Epithelial cell of esophagus (primary cell): Measurements from ENCODE around the gene VRK3.

Source experiments
- DNase-seq: peaks from one replicate; pipeline ENCODE4 v3.0.0; 2010; ENCODE audit warnings: low read depth
- H3K4me3 ChIP-seq: 2 replicates; pipeline ENCODE4 v1.5.1; 2011; ENCODE audit warnings: mild to moderate bottlenecking, low read length, control low read depth
- TF ChIP-seq, protein P1 (sequence below): IDR thresholded peaks from 2 replicates; pipeline ENCODE4 v1.5.1; 2011; ENCODE audit warnings: low read depth, mild to moderate bottlenecking, low read length, control low read depth, inconsistent platforms; ENCODE audit not compliant: insufficient read depth; ENCODE audit errors: missing control alignments

The VRK3 gene

DNA sequence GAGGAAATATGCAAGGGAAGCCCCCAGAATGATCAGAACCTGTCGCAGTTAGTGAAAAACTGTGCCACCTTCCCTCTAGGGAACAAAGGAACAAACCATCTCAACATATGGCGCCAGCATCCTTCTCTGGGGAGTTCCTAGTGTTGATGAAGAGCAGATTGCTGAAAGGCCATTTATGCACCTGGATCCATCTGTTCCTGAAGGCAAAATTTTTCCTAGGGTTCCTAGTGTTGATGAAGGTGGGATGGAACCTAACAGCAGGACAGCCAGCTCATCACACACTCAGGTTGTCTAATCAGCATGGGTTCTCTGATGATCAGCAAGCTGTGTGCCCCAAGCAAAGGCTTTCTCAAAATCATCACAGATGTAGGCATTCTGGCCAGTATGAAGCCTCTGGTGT is 33.3 kb upstream of the VRK3 start:
- no peak overlapping the region for H3K4me3 ChIP-seq
- no peak for DNase-seq
- TF ChIP-seq, protein P1, sequence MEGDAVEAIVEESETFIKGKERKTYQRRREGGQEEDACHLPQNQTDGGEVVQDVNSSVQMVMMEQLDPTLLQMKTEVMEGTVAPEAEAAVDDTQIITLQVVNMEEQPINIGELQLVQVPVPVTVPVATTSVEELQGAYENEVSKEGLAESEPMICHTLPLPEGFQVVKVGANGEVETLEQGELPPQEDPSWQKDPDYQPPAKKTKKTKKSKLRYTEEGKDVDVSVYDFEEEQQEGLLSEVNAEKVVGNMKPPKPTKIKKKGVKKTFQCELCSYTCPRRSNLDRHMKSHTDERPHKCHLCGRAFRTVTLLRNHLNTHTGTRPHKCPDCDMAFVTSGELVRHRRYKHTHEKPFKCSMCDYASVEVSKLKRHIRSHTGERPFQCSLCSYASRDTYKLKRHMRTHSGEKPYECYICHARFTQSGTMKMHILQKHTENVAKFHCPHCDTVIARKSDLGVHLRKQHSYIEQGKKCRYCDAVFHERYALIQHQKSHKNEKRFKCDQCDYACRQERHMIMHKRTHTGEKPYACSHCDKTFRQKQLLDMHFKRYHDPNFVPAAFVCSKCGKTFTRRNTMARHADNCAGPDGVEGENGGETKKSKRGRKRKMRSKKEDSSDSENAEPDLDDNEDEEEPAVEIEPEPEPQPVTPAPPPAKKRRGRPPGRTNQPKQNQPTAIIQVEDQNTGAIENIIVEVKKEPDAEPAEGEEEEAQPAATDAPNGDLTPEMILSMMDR: no peak

DNA sequence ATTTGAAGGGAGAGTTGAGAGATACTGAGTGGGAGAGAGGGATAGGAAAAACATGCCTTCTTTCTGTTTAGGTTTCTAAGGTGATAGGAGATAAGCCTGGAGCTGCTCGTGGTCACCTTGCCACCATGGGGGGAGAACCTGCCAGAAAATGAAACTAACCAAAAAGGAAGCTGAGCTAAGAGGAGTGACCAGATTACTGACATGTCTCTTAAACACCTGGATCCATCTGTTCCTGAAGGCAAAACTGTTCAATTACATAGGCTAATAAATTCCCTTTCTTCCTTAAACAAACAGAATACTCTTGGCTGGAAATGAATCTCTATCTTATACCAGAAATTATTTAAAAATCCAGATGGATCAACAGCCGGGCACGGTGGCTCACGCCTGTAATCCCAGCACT is 27.9 kb upstream of the VRK3 start:
- H3K4me3 ChIP-seq: no peak overlapping the region
- DNase-seq: no peak
- TF ChIP-seq, protein P1: no peak

DNA sequence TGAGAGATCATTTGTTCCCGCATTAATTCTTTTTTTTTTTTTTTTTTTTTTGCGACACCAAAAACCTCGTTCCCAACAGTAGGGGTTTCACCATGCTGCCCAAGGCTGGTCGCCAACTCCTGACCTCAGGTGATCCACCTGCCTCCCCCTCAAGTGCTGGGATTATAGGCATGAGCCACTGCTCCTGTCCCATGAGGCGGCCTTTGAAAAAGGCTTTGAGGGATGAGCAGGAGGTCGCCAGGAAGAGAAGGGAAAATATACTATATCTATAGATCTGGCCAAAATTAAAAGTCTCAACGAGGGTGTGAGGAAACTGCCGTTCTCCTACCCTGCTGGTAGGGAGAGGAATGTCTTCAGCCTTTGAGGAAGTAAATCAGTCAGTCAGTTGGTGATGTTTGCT is 26.8 kb upstream of the VRK3 start:
- TF ChIP-seq, protein P1: no peak
- DNase-seq: no peak
- no peak overlapping the region for H3K4me3 ChIP-seq

DNA sequence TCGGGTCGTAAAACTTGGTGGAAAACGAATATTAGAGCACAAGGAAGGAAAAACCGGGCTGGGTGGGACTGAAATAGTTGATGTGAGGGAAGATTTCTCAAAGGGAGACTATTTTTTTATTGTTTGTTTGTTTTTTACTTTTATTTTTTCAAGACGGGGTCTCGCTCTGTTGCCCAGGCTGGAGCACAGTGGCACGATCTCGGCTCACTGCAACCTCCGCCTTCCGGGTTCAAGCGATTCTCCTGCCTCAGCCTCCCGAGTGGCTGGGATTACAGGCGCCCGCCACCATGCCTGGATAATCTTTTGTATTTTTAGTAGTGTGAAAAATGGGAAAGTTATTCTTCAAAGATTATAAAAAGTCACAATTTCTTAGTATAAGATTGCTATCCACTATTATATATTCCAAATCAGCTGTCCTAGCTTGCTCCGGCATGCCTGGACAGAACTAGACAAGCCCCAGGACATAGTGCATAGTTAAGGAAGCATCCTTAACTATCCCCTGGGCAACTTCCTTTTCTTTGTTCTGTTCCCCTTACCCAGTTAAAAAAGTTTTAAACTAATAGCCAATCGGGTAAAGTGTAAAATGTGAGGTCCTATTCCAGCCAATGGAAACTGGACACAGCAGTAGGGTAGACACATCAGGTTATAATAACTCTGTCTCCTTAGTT is 26.2 kb upstream of the VRK3 start:
- DNase-seq: peak; percentile 55
- H3K4me3 ChIP-seq: peak overlapping the region; percentile 59

DNA sequence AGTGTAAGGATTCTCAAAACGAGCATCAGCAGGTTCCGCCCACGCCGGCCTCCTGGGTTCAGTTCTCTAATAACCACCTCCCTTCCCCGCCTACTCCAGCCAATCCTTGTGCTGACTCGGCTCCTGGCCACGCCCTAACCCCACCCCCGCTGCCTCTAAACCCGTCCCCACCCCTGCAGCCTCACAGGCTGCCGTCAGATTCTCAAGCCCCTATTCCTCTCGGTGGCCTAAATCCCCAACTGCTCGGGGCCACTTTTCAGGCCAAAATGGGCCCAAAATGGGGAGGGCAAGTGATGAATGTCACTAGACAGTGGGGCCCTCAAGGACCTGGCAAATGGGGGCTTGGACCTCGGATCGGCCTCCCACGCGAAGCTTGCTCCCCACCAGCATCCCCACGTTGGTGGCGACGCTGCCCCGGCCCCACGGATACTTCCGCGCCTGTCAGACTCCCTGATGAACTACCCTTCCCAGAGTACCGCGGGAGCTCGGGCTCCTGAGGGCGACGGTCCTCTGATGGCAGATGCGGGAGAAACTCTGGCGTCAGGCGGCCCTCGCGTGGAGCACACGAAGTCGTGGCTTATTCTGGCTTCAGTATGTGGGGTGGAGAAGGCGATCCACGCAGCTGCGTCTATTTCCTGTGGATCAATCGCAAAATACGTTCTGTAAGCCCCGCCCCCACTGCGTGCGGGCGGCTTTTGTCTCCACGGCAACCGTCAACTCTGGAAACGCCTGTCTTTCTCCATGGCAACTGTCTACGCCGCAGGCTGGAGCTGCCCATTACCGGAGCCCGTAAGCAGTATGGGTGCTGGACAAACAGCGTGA is 25.4 kb upstream of the VRK3 start:
- peak; percentile 76 for DNase-seq
- TF ChIP-seq, protein P1: no peak
- peak overlapping the region; percentile 59 for H3K4me3 ChIP-seq

DNA sequence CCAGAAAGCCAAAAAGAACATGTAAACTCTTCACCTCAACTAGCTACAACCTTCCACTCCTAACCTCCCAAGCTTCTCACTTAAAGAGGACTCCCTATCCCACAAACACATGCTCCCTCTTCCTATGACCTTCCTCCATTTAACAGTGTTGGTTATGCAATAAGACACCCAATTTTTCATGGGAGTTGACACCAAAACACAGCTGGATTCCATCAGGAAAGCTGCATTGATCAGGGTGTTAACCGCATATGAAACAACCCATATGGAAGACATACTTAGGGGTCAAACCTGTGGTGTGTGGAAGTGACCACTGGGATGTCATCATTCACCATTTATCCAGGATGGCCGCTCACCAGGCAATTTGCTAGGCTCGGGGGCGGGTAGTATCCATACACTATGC is 22.5 kb upstream of the VRK3 start:
- no peak for DNase-seq
- TF ChIP-seq, protein P1: no peak
- no peak overlapping the region for H3K4me3 ChIP-seq

DNA sequence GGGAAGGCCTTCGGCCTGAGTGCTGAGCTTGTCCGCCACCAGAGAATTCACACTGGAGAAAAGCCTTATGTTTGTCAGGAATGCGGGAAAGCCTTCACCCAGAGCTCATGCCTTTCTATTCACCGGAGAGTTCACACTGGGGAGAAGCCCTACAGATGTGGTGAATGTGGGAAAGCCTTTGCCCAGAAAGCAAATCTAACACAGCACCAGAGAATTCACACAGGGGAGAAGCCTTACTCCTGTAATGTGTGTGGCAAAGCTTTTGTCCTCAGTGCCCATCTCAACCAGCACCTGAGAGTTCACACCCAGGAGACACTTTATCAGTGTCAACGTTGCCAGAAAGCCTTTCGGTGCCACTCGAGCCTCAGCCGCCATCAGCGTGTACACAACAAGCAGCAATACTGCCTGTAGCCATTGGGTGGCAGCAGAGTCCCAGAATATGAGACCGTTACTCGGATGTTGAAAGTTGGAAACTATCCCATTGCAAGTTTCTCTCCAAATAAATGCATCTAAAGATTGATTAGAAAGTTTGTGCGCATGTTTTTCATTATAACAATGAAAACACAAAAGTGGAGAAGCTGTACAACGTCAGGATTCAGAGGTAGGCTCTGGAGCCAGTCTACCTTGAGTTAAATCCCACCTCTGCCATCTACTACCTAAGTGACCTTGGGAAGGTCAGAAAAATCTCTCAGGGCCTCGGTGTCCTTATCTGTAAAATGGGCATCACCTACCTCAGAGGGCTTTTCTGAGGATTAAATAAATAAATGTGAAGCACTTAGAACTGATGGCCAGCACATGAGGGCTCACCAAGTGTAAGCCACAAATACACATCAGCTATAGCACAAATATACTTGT is 21.7 kb upstream of the VRK3 start:
- TF ChIP-seq, protein P1: peak; percentile 29
- DNase-seq: no peak

More for the DNA sequence above, 21.7 kb upstream of the VRK3 start:
- H3K4me3 ChIP-seq: no peak overlapping the region
